Immature natural killer cell (primary cell): ENCODE measurements around the gene LSM4. TPM values are rescaled to one million over a fixed set of nuclear protein-coding genes. Genes with fewer than 3 reads are reported as not detected.

Experiments
- DNase-seq, 3 donors: peaks; one replicate each; pipeline ENCODE4 v3.0.0; 2022; ENCODE audit warnings: mixed read lengths in 1 of 3
- H3K27ac Mint-ChIP-seq, 6 donors: one replicate each; pipeline ENCODE4 v1.8.0; 2020; ENCODE audit warnings: mixed read lengths in 6 of 6, mild to moderate bottlenecking in 5 of 6, inconsistent platforms in 4 of 6, moderate library complexity in 3 of 6
- H3K27me3 Mint-ChIP-seq, 3 donors: one replicate each; pipeline ENCODE4 v1.8.0; 2020 to 2021; ENCODE audit warnings: low read depth in 3 of 3, mild to moderate bottlenecking in 3 of 3, mixed read lengths in 3 of 3, moderate library complexity in 3 of 3, inconsistent platforms in 1 of 3
- H3K36me3 Mint-ChIP-seq, 3 donors: one replicate each; pipeline ENCODE4 v1.8.0; 2020; ENCODE audit warnings: mixed read lengths in 3 of 3, inconsistent platforms in 2 of 3, mild to moderate bottlenecking in 2 of 3
- H3K4me1 Mint-ChIP-seq, 2 donors: one replicate each; pipeline ENCODE4 v1.8.0; 2020; ENCODE audit warnings: inconsistent platforms in 2 of 2, mild to moderate bottlenecking in 2 of 2, mixed read lengths in 2 of 2, moderate library complexity in 1 of 2
- H3K4me3 Mint-ChIP-seq, 5 donors: one replicate each; pipeline ENCODE4 v1.8.0; 2020; ENCODE audit warnings: mild to moderate bottlenecking in 5 of 5, mixed read lengths in 5 of 5, inconsistent platforms in 3 of 5, moderate library complexity in 3 of 5
- H3K9me3 Mint-ChIP-seq, 6 donors: one replicate each; pipeline ENCODE4 v1.8.0; 2020; ENCODE audit warnings: mild to moderate bottlenecking in 6 of 6, mixed read lengths in 6 of 6, inconsistent platforms in 4 of 6, moderate library complexity in 3 of 6
- polyA plus RNA-seq, 3 donors: library from polyadenylated mRNA; unstranded; fragments of 300-500 nt; fragmentation: Illumina TruSeq; gene quantifications; one replicate each; pipeline ENCODE4 v1.2.3, GENCODE V29; 2021

LSM4 gene
- polyA plus RNA-seq, 3 donors from 2014 or later: 128 to 189 (median 178) TPM

DNA sequence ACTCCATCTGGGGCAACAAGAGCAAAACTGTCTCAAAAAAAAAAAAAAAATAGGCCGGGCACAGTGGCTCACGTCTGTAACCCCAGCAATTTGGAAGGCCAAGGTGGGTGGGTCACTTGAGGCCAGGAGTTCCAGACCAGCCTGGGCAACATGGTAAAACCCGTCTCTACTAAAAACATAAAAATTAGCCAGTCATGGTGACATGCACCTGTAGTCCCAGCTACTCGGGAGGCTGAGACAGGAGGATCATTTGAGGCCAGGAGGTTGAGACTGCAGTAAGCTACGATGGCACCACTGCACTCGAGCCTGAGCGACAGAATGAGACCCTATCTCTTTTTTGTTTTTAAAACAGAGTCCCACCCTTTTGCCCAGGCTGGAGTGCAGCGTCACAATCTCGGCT is 52.5 kb downstream of the LSM4 start:
- Mint-ChIP-seq H3K27me3 (peaks cover 30 to 39% (median 39%) of the 10 kb centered on the region in 3 donors), H3K9me3 (no peaks in the 10 kb centered on the region), H3K4me3 (no peak overlapping the region), H3K4me1 (peaks cover 0 to 6% of the 10 kb centered on the region in 2 donors), H3K27ac (no peak overlapping the region), H3K36me3 (peaks cover 5 to 15% (median 6%) of the 10 kb centered on the region in 3 donors)
- DNase-seq: no peak

GRCh38 chr19:18269070-18269723 is 53.7 kb downstream of the LSM4 start:
- no peaks in the 10 kb centered on the region for H3K9me3 Mint-ChIP-seq
- no peak overlapping the region for H3K4me3 Mint-ChIP-seq
- no peaks in the 10 kb centered on the region for H3K4me1 Mint-ChIP-seq
- peaks cover 18 to 29% (median 28%) of the 10 kb centered on the region in 3 donors for H3K27me3 Mint-ChIP-seq
- no peak for DNase-seq
- peak overlapping the region in 2 of 6 donors; percentile 55 to 61 for H3K27ac Mint-ChIP-seq
- H3K36me3 Mint-ChIP-seq: peaks cover 5 to 15% (median 6%) of the 10 kb centered on the region in 3 donors

GRCh38 chr19:18266771-18267686 is 55.8 kb downstream of the LSM4 start:
- Mint-ChIP-seq H3K9me3 (no peaks in the 10 kb centered on the region), H3K4me1 (no peaks in the 10 kb centered on the region), H3K27ac (no peak overlapping the region), H3K27me3 (peaks cover 6 to 10% (median 7%) of the 10 kb centered on the region in 3 donors), H3K36me3 (peaks cover 5 to 15% (median 6%) of the 10 kb centered on the region in 3 donors), H3K4me3 (no peak overlapping the region)
- no peak for DNase-seq

DNA sequence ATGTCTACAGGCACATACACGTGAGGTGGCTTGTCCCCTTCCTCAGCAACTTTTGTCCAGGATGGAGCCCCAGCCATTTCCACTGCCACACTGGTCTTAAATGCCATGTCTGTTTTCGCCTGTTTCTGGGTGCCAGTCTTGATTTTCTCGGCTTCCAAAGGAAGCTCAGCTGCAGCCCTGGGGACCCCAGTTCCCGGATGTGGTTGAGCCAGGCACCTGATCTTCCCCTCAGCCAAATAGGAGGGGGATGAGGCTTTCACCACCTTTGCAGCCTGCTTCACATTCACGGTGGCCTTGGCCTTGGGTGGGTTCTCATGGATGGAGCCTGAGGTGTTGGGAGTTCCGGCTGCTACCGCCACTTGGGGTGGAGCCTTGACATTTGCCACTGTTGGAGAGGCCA is 57.3 kb downstream of the LSM4 start:
- Mint-ChIP-seq H3K4me1 (no peaks in the 10 kb centered on the region), H3K27me3 (peaks cover 0 to 5% (median 0%) of the 10 kb centered on the region in 3 donors), H3K27ac (no peak overlapping the region), H3K9me3 (no peaks in the 10 kb centered on the region), H3K4me3 (no peak overlapping the region), H3K36me3 (peaks cover 5 to 15% (median 6%) of the 10 kb centered on the region in 3 donors)
- no peak for DNase-seq

DNA sequence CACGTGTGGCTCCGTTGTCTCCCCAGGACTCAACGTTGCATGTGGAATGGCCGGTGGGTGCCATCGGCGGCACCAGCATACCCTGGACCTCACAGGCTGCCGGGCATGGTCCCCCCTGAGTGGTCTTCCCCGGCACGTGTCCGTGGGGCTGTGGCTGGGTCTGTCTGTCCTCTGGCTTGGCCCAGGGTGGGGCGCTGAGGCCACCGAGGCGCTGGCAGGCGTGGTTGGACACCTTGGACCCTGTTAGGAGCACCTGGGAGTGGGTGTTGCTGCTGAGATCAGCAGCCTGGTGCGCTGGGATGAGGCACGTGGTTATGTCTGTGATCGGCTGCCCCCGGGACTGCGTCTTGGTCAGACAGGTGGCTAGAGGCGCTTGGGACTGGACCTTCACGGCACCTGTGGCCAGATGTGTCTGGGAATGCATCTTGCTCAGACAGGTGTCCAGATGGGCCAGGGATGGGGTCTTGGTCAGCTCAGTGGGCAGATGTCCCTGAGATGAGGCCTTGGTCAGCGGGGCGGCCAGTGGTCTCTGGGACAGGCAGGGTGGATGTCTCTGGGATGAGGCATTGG is 57.8 kb downstream of the LSM4 start:
- no peak for DNase-seq
- no peaks in the 10 kb centered on the region for H3K9me3 Mint-ChIP-seq
- no peak overlapping the region for H3K27ac Mint-ChIP-seq
- no peak overlapping the region for H3K4me3 Mint-ChIP-seq
- H3K4me1 Mint-ChIP-seq: no peaks in the 10 kb centered on the region
- peaks cover 5 to 15% (median 6%) of the 10 kb centered on the region in 3 donors for H3K36me3 Mint-ChIP-seq
- H3K27me3 Mint-ChIP-seq: peaks cover 0 to 5% (median 0%) of the 10 kb centered on the region in 3 donors

GRCh38 chr19:18264137-18264854 is 58.6 kb downstream of the LSM4 start:
- Mint-ChIP-seq H3K9me3 (no peaks in the 10 kb centered on the region), H3K27me3 (peaks cover 0 to 3% (median 0%) of the 10 kb centered on the region in 3 donors), H3K27ac (no peak overlapping the region), H3K4me1 (no peaks in the 10 kb centered on the region), H3K4me3 (no peak overlapping the region), H3K36me3 (peaks cover 5 to 15% (median 6%) of the 10 kb centered on the region in 3 donors)
- DNase-seq: no peak

DNA sequence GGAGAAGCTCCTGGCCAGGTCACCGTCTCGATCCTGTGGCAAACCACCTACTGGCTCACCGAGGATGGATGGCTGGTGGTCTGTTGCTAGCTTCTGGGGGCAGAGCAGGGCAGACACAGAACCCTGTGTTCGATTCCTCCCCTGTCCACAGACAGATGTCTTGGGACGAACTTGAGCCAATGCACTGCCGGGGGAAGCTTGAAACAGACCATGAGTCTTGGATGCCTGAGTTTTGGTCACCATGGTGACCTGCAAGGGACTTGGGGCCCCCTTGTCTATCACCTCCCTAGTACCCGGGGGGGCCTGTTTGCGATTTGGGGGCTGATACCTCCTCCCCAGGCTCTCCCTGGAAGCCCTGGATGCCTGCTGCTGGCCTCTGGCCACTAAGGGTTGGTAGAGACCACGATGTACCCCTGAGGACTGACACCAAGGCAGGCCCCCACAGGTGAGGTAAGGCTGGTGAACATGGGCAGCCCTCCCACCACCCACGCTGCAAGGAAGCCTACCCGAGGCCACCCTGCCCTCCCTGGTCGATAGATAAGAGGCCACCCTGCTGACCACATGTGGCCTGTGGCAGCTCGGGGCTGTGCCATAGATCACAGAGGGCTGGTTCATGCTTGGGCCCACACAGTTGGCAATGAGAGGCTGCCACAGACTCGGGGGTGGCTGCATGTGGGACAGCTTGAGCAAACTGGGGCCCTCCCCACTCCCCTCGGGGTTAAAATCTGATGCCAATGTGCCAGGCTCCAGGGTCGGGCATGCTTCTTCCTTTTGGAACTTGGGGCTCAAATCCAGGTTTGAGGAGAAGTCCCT is 59.3 kb downstream of the LSM4 start:
- Mint-ChIP-seq H3K4me3 (no peak overlapping the region), H3K4me1 (no peaks in the 10 kb centered on the region), H3K36me3 (peaks cover 5 to 15% (median 6%) of the 10 kb centered on the region in 3 donors), H3K9me3 (no peaks in the 10 kb centered on the region), H3K27me3 (peaks cover 0 to 3% (median 0%) of the 10 kb centered on the region in 3 donors), H3K27ac (no peak overlapping the region)
- DNase-seq: no peak

DNA sequence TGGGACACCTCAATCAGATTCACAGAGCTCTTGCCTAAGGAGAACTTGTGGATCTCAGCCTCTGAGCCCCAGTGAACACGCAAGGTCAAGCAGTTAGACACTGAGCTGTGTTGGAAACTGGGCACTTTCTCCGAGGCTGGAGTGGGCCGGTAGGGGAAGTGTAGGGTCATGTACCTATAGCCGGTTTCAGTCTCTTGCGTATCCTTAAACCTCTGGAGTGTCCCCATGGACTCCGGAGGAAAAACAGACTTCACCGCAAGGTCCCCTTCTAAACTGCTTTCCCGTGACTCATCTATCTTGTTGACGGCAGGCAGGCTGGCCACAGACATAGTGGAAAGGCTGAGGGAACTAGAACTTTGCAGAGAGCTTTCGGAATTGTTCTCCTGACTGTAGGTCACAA is 60.0 kb downstream of the LSM4 start:
- Mint-ChIP-seq H3K4me1 (no peaks in the 10 kb centered on the region), H3K27me3 (no peaks in the 10 kb centered on the region), H3K4me3 (no peak overlapping the region), H3K27ac (no peak overlapping the region), H3K36me3 (peaks cover 5 to 10% (median 6%) of the 10 kb centered on the region in 3 donors), H3K9me3 (no peaks in the 10 kb centered on the region)
- DNase-seq: no peak

- no peak overlapping the region for H3K27ac Mint-ChIP-seq
- H3K4me1 Mint-ChIP-seq: no peaks in the 10 kb centered on the region
- no peaks in the 10 kb centered on the region for H3K27me3 Mint-ChIP-seq
- no peak for DNase-seq
- H3K9me3 Mint-ChIP-seq: no peaks in the 10 kb centered on the region
- H3K36me3 Mint-ChIP-seq: peaks cover 5 to 6% (median 5%) of the 10 kb centered on the region in 3 donors
- no peak overlapping the region for H3K4me3 Mint-ChIP-seq
Measured at GRCh38 chr19:18262144-18262543, 60.7 kb downstream of the LSM4 start.

DNA sequence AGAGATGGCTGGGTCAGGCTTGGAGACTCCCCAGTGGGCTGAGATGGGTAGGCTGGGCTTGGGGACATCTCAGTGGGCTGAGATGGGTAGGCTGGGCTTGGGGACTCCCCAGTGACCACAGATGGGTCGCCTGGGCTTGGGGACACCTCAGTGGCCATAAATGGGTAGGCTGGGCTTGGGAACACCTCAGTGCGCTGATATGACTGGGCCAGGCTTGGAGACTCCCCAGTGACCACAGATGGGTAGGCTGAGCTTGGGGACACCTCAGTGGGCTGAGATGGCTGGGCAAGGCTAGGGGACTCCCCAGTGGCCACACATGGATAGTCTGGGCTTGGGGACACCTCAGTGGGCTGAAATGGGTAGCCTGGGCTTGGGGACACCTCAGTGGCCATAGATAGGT is 61.4 kb downstream of the LSM4 start:
- Mint-ChIP-seq H3K4me3 (no peak overlapping the region), H3K36me3 (peaks cover 5 to 6% (median 5%) of the 10 kb centered on the region in 3 donors)
- no peak for DNase-seq

GRCh38 chr19:18259893-18260292 is 63.0 kb downstream of the LSM4 start:
- Mint-ChIP-seq H3K27ac (no peak overlapping the region), H3K36me3 (no peaks in the 10 kb centered on the region), H3K4me1 (no peaks in the 10 kb centered on the region), H3K27me3 (peaks cover 0 to 1% (median 0%) of the 10 kb centered on the region in 3 donors), H3K4me3 (no peak overlapping the region), H3K9me3 (no peaks in the 10 kb centered on the region)
- no peak for DNase-seq

More for the DNA sequence above, 61.4 kb downstream of the LSM4 start:
- Mint-ChIP-seq H3K4me1 (no peaks in the 10 kb centered on the region), H3K27ac (no peak overlapping the region), H3K27me3 (no peaks in the 10 kb centered on the region), H3K9me3 (no peaks in the 10 kb centered on the region)

DNA sequence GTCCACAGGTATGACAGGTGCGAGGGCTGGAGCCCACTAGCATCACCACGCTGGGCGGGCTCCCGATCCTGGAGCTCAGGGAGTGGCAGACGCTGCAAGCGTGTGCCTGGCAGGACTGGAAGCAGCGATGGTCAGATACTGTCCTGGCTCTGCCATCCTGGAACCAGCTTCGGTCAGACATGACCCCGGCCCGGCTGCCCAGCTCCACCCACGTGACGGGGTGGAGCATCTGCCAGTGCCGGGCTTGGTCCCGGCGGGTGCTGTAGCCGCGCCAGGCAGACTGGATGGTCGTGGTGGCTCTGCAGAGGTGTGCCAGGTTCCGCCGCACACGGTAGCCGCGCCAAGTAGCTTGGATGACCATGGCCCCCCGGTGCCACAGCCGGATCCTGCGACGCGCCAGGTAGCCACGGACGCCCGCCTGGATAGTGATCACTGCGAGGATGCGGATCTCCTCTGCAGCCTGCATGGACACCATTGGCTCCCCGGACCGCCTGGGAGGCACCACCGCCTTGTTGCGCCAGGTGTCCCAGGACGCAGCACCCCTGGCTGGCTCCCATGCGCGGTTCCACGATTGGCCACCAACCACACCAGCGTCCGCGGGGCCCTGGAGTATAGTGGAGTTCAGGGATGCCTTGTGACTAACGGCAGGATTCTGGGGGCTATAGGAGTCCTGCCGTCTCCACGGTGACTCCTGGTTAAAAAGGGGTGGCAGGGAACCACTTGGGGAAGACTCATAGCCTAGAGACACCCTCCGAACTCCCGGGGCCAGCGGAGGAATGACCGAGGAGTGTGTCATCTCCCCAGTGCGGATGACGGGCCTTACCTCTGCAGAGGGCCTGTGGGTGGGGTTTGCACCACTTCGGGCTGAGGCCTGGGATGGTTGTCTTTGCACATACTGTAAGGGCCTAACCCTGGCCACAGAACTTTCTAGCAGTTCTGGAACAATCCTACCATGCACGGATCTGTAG is 65.1 kb downstream of the LSM4 start:
- no peak for DNase-seq
- Mint-ChIP-seq H3K4me1 (no peaks in the 10 kb centered on the region), H3K4me3 (no peak overlapping the region), H3K27ac (no peak overlapping the region), H3K9me3 (no peaks in the 10 kb centered on the region), H3K27me3 (peaks cover 0 to 4% (median 0%) of the 10 kb centered on the region in 3 donors), H3K36me3 (no peaks in the 10 kb centered on the region)
